HL-60 (cell line): ENCODE data around the gene KLHL40.

Source experiments
- DNase-seq, 2 experiments: peaks; one replicate each; pipeline ENCODE4 v3.0.0-alpha.2; 2010 to 2020; ENCODE audit warnings: low read depth in 1 of 2, low spot score in 1 of 2
- H3K27ac ChIP-seq: fragments of 250-450 bp; sonication (Bioruptor Pico); replicated peaks from 2 replicates; pipeline ENCODE4 v1.5.1; 2020; ENCODE audit warnings: mild to moderate bottlenecking, moderate library complexity
- H3K27me3 ChIP-seq: fragments of 250-450 bp; sonication (Bioruptor Pico); 2 replicates; pipeline ENCODE4 v1.5.1; 2021; ENCODE audit warnings: mild to moderate bottlenecking, moderate library complexity; ENCODE audit not compliant: insufficient read depth, poor library complexity, severe bottlenecking
- H3K4me3 ChIP-seq: replicated peaks from 2 replicates; pipeline ENCODE4 v1.5.1; 2011; ENCODE audit warnings: mild to moderate bottlenecking, control low read depth, low read length; ENCODE audit not compliant: insufficient read depth
- GABPA ChIP-seq: IDR thresholded peaks from 2 replicates; pipeline ENCODE4 v1.6.1; 2012; ENCODE audit warnings: low read depth
- POLR2AphosphoS5 ChIP-seq: IDR thresholded peaks from 2 replicates; pipeline ENCODE4 v1.6.1; 2012; ENCODE audit warnings: low read depth
- SPI1 ChIP-seq: IDR thresholded peaks from 2 replicates; pipeline ENCODE4 v1.6.1; 2012; ENCODE audit warnings: low read depth, mild to moderate bottlenecking, borderline replicate concordance
- TF ChIP-seq, protein P1 (sequence below): IDR thresholded peaks from 2 replicates; pipeline ENCODE4 v1.6.1; 2012; ENCODE audit warnings: low read depth; ENCODE audit not compliant: insufficient replicate concordance
- TF ChIP-seq, protein P2 (sequence below): IDR thresholded peaks from one replicate; pipeline ENCODE4 v1.5.1; 2011; ENCODE audit warnings: low read length, control low read depth, inconsistent platforms; ENCODE audit not compliant: insufficient read depth

Gene KLHL40

DNA sequence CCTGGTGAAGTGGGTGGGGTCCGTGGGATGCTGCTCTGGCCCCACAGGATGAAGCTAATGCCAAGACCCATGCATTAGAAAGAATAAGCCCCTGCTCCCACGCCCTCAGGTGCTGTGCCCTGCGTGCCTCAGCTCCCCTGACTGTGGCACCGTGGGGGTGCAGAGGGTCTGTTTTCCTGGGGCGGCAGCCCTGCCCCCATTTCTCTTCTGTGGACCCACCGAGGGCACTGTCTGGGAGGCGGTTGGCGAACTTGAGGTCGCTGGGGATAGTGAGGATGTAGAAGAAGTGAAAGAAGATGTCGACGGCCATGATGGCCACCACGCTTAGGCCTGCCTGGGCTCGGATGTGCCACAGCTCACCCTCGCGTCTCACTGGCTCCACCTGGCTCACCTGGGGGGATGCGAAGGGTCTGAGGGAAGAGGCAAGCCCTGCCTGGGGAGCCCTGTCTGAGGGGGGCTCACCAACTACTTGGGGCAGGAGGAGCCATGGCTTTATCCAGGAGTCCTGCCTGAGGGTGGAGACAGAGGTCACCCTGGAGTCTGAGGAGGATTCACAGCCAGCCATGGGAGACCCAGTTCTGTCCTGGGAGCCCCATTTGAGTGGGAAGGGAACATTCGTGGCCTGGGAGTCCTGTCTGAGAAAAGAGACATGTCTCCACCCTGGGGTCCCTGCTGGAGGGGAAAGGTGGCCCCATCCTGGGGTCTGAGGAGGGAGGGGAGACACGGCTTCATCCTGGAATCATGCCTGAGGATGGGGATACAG lies 12.1 kb downstream of the KLHL40 start:
- TF ChIP-seq, protein P1, sequence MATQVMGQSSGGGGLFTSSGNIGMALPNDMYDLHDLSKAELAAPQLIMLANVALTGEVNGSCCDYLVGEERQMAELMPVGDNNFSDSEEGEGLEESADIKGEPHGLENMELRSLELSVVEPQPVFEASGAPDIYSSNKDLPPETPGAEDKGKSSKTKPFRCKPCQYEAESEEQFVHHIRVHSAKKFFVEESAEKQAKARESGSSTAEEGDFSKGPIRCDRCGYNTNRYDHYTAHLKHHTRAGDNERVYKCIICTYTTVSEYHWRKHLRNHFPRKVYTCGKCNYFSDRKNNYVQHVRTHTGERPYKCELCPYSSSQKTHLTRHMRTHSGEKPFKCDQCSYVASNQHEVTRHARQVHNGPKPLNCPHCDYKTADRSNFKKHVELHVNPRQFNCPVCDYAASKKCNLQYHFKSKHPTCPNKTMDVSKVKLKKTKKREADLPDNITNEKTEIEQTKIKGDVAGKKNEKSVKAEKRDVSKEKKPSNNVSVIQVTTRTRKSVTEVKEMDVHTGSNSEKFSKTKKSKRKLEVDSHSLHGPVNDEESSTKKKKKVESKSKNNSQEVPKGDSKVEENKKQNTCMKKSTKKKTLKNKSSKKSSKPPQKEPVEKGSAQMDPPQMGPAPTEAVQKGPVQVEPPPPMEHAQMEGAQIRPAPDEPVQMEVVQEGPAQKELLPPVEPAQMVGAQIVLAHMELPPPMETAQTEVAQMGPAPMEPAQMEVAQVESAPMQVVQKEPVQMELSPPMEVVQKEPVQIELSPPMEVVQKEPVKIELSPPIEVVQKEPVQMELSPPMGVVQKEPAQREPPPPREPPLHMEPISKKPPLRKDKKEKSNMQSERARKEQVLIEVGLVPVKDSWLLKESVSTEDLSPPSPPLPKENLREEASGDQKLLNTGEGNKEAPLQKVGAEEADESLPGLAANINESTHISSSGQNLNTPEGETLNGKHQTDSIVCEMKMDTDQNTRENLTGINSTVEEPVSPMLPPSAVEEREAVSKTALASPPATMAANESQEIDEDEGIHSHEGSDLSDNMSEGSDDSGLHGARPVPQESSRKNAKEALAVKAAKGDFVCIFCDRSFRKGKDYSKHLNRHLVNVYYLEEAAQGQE = no peak
- TF ChIP-seq, protein P2, sequence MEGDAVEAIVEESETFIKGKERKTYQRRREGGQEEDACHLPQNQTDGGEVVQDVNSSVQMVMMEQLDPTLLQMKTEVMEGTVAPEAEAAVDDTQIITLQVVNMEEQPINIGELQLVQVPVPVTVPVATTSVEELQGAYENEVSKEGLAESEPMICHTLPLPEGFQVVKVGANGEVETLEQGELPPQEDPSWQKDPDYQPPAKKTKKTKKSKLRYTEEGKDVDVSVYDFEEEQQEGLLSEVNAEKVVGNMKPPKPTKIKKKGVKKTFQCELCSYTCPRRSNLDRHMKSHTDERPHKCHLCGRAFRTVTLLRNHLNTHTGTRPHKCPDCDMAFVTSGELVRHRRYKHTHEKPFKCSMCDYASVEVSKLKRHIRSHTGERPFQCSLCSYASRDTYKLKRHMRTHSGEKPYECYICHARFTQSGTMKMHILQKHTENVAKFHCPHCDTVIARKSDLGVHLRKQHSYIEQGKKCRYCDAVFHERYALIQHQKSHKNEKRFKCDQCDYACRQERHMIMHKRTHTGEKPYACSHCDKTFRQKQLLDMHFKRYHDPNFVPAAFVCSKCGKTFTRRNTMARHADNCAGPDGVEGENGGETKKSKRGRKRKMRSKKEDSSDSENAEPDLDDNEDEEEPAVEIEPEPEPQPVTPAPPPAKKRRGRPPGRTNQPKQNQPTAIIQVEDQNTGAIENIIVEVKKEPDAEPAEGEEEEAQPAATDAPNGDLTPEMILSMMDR = no peak
- TF ChIP-seq POLR2AphosphoS5 = no peak
- no peak for TF ChIP-seq GABPA
- no peak for TF ChIP-seq SPI1
- no peak for DNase-seq
- H3K27me3 ChIP-seq = no peaks in the 10 kb centered on the region
- H3K4me3 ChIP-seq = no peak overlapping the region
- no peak overlapping the region for H3K27ac ChIP-seq

DNA sequence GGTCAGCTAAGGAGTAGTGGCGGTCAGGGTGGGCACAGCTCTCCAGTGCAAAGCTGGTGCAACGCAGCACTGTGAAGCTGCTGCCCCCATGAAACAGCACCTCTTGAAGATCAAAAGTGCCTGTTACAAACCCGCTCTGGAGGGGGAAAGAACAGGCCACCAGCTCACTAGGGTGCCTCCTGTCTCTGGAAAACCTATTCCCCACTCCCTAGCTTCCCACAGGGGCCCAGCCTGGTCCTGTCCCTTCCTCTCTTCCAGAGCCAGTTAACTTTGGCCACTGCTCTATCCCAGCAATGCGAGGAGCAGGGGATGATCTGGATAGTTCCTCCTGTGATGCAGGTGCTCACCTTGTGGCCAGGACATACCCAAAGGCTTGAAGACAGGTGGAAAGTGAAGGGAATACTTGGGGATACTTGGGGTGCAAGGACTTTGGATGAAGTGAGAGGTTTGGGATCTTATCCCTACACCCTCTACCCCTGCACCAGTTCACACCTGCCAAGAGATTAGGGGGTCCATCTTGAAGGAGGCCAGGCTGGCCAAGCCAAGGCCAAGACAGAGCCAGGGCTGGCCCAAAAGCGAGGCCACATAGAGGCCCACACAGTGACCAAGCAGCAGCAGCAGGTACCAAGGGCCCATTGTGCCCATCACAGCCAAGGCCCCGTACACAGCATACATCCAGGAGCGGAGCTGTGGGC lies 13.0 kb downstream of the KLHL40 start:
- DNase-seq = no peak
- Histone ChIP-seq H3K27me3 (no peaks in the 10 kb centered on the region), H3K4me3 (no peak overlapping the region), H3K27ac (no peak overlapping the region)
- TF ChIP-seq GABPA (no peak), POLR2AphosphoS5 (no peak), SPI1 (no peak)
- TF ChIP-seq, protein P1 = no peak
- TF ChIP-seq, protein P2 = no peak

DNA sequence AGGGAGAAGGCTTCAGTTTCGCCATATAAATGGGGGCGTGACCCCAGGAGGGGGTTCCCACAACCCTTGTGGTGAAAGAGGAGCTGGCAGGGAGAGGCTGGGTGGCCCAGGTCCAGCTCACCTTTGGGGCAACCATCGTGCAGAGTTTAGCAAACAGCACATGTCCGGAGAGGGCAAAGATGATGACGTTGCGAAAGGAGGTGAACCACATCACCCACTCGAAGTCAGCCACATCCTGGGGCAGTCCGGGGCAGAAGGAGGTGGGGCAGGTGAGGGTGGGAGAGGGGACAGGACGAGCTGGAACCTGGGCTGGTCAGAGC lies 13.5 kb downstream of the KLHL40 start:
- no peak for TF ChIP-seq SPI1
- TF ChIP-seq, protein P1 = no peak
- TF ChIP-seq, protein P2 = no peak
- TF ChIP-seq GABPA = no peak
- TF ChIP-seq POLR2AphosphoS5 = no peak
- Histone ChIP-seq H3K27ac (no peak overlapping the region), H3K27me3 (no peaks in the 10 kb centered on the region), H3K4me3 (no peak overlapping the region)
- no peak for DNase-seq
